AML-193 (cell line): ENCODE results near the gene CRYBG2.
"Not testable (repeated sequence)": the region's sequence is repeated elsewhere in the genome, so short reads cannot be mapped to it uniquely, and the experiment has no call there.

ENCODE experiments used
- DNase-seq, 2 experiments: peaks; one replicate each; lab custom pipeline; 2025; lab: John Stamatoyannopoulos, UW

CRYBG2 gene

GRCh38 chr1:26353976-26354820 is at the start of gene CRYBG2:
CRYBG2 (minus strand) TSS chr1:26354130; CDS start chr1:26346657, 7,473 bp downstream.
- no peak for DNase-seq

GRCh38 chr1:26403656-26404055 is 49.7 kb upstream of the CRYBG2 start:
- DNase-seq, result no peak

- no peak for DNase-seq
Measured at GRCh38 chr1:26401891-26402290, 48.0 kb upstream of the CRYBG2 start.

GRCh38 chr1:26399034-26399433 is 45.1 kb upstream of the CRYBG2 start:
- no peak for DNase-seq

GRCh38 chr1:26395754-26396153 is 41.8 kb upstream of the CRYBG2 start:
- DNase-seq, result no peak

GRCh38 chr1:26391450-26391849 is 37.5 kb upstream of the CRYBG2 start:
- peak; percentile 35 to 45 for DNase-seq

- no peak for DNase-seq
Measured at GRCh38 chr1:26389604-26390247, 35.8 kb upstream of the CRYBG2 start.

- DNase-seq, result no peak
Measured at GRCh38 chr1:26388791-26389445, 35.0 kb upstream of the CRYBG2 start.

- DNase-seq, result no peak
Measured at GRCh38 chr1:26387447-26387846, 33.5 kb upstream of the CRYBG2 start.

GRCh38 chr1:26385063-26385462 is 31.1 kb upstream of the CRYBG2 start:
- DNase-seq, result not testable (repeated sequence)

GRCh38 chr1:26384076-26384475 is 30.1 kb upstream of the CRYBG2 start:
- no peak for DNase-seq

GRCh38 chr1:26378879-26379251 is 24.9 kb upstream of the CRYBG2 start:
- DNase-seq, result no peak

- DNase-seq, result peak in 1 of 2 experiments; percentile 8
Measured at GRCh38 chr1:26378088-26378878, 24.4 kb upstream of the CRYBG2 start.

- DNase-seq, result no peak
Measured at GRCh38 chr1:26376050-26376449, 22.1 kb upstream of the CRYBG2 start.

GRCh38 chr1:26375081-26375480 is 21.2 kb upstream of the CRYBG2 start:
- no peak for DNase-seq

- DNase-seq, result not testable (repeated sequence)
Measured at GRCh38 chr1:26374361-26374760, 20.4 kb upstream of the CRYBG2 start.

- no peak for DNase-seq
Measured at GRCh38 chr1:26373789-26374188, 19.9 kb upstream of the CRYBG2 start.

GRCh38 chr1:26373281-26373680 is 19.4 kb upstream of the CRYBG2 start:
- DNase-seq, result no peak

GRCh38 chr1:26372611-26373010 is 18.7 kb upstream of the CRYBG2 start, which contains the start of gene ZNF683:
ZNF683 (minus strand) TSS chr1:26372750; CDS start chr1:26368571, 4,179 bp downstream.
- not testable (repeated sequence) for DNase-seq

- DNase-seq, result no peak
Measured at GRCh38 chr1:26372039-26372438, 18.1 kb upstream of the CRYBG2 start.

- DNase-seq, result no peak
Measured at GRCh38 chr1:26370591-26371382, 16.9 kb upstream of the CRYBG2 start.
